ENCODE data around the gene FAM149A. TPM values are rescaled to one million over a fixed set of nuclear protein-coding genes. Genes with fewer than 3 reads are reported as not detected.

FAM149A gene
- total and polyA plus RNA-seq, 10 donors: 0.61 to 7.3 (median 3.2) TPM

Small RNAs within 50 kb of the gene (small RNA-seq; reads per million reads assigned to genes)
- 0 reads per million in 4 donors for gene RF00322

Other genes with a start within 250 kb of the FAM149A start
- gene TLR3, start 35.5 kb upstream of the FAM149A start, total RNA-seq: 10 to 100 TPM in 2 of 7 donors, 1 to 10 TPM in 5; 5.7 to 14.8 (median 6.9) TPM
- gene TLR3, start 35.5 kb upstream of the FAM149A start, polyA plus RNA-seq: under 1 TPM; 0.17 to 0.77 (median 0.44) TPM
- 10 to 100 TPM; 26.3 to 59.9 (median 41.5) TPM for gene CYP4V2, start 86.9 kb downstream of the FAM149A start, total RNA-seq
- gene CYP4V2, start 86.9 kb downstream of the FAM149A start, polyA plus RNA-seq: 10 to 100 TPM; 13.1 to 14.7 (median 13.3) TPM
- 1 to 10 TPM in 5 of 7 donors, under 1 TPM in 2; 0.67 to 5.8 (median 1.7) TPM for gene KLKB1, start 122.8 kb downstream of the FAM149A start, total RNA-seq
- gene KLKB1, start 122.8 kb downstream of the FAM149A start, polyA plus RNA-seq: 1 to 10 TPM; 1.1 to 3.6 (median 1.3) TPM
- 1 to 10 TPM in 1 of 7 donors, under 1 TPM in 1, not detected in 5; 0.20 to 2.2 TPM for gene F11, start 161.5 kb downstream of the FAM149A start, total RNA-seq
- not detected for gene F11, start 161.5 kb downstream of the FAM149A start, polyA plus RNA-seq

All from spleen (tissue), 11 donors.